PC-9 (cell line): ENCODE measurements around the gene PIK3R5. TPM values are rescaled to one million over a fixed set of nuclear protein-coding genes. Genes with fewer than 3 reads are reported as not detected.

Experiments
- BruUV-seq: library from RNA; stranded (reverse); fragments of 400-500 nt; replicated peaks from 2 replicates; lab custom pipeline; 2021; lab: Mats Ljungman, UMichigan
- CTCF ChIA-PET: fragments of 300-600 bp; sonication (Branson Sonifier 250); formaldehyde crosslinking; loops from one replicate; lab custom pipeline; 2022; ENCODE audit warnings: antibody characterized with exemption; lab: Charles Lee
- POLR2A ChIA-PET: fragments of 300-600 bp; sonication (Branson Sonifier 250); formaldehyde crosslinking; loops from one replicate; lab custom pipeline; 2022; ENCODE audit warnings: antibody characterized with exemption; ENCODE audit not compliant: unreplicated experiment; lab: Charles Lee
- DNase-seq, 2 experiments: peaks; one replicate each; pipeline versions ENCODE4 v3.0.0 to v3.0.0-alpha.2; 2015 to 2022; ENCODE audit warnings: mixed read lengths in 1 of 2
- H2AFZ ChIP-seq: fragments of 200-600 bp; sonication (generic); 2 replicates; pipeline ENCODE4 v1.8.1; 2017; ENCODE audit warnings: antibody characterized with exemption
- H3F3A ChIP-seq: fragments of 200-600 bp; sonication (generic); 2 replicates; pipeline ENCODE4 v1.8.1; 2017; ENCODE audit warnings: antibody characterized with exemption, mild to moderate bottlenecking, low read depth; ENCODE audit not compliant: insufficient read depth
- H3K27ac ChIP-seq: fragments of 200-600 bp; sonication (generic); 2 replicates; pipeline ENCODE4 v1.6.1; 2016; ENCODE audit warnings: mixed run types
- H3K27me3 ChIP-seq: fragments of 200-600 bp; sonication (generic); 2 replicates; pipeline ENCODE4 v1.6.1; 2016; ENCODE audit warnings: low read depth, mixed run types; ENCODE audit not compliant: insufficient read depth
- H3K36me3 ChIP-seq: fragments of 200-600 bp; sonication (generic); 2 replicates; pipeline ENCODE4 v1.6.1; 2016; ENCODE audit warnings: low read depth, mixed run types
- H3K4me1 ChIP-seq: fragments of 200-600 bp; sonication (generic); replicated peaks from 2 replicates; pipeline ENCODE4 v1.6.1; 2016; ENCODE audit warnings: mixed run types; ENCODE audit not compliant: insufficient read depth
- H3K4me2 ChIP-seq: fragments of 200-600 bp; sonication (generic); 2 replicates; pipeline ENCODE4 v1.6.1; 2017; ENCODE audit warnings: mixed run types
- H3K4me3 ChIP-seq: fragments of 200-600 bp; sonication (generic); 2 replicates; pipeline ENCODE4 v1.6.1; 2016; ENCODE audit warnings: mixed run types
- H3K79me2 ChIP-seq: fragments of 200-600 bp; sonication (generic); 2 replicates; pipeline ENCODE4 v1.6.1; 2017; ENCODE audit warnings: low read depth, mixed run types
- H3K9me2 ChIP-seq: fragments of 200-600 bp; sonication (generic); 2 replicates; pipeline ENCODE4 v1.8.1; 2017; ENCODE audit warnings: mild to moderate bottlenecking; ENCODE audit not compliant: insufficient read depth
- H3K9me3 ChIP-seq: fragments of 200-600 bp; sonication (generic); 2 replicates; pipeline ENCODE4 v1.8.1; 2016; ENCODE audit warnings: low read depth; ENCODE audit not compliant: insufficient read depth
- H4K20me1 ChIP-seq: fragments of 200-600 bp; sonication (generic); 2 replicates; pipeline ENCODE4 v1.8.1; 2017; ENCODE audit not compliant: insufficient read depth
- CTCF ChIP-seq: fragments of 200-600 bp; sonication (generic); conservative IDR thresholded peaks from 2 replicates; pipeline ENCODE4 v1.6.1; 2017; ENCODE audit warnings: mixed run types, antibody characterized with exemption, mild to moderate bottlenecking, moderate library complexity
- EZH2 ChIP-seq: fragments of 200-600 bp; sonication (generic); IDR thresholded peaks from 2 replicates; pipeline ENCODE4 v1.8.0; 2017; ENCODE audit warnings: antibody characterized with exemption, low read depth
- intact Hi-C: fragments of 100-400 bp; cut with micrococcal nuclease; formaldehyde crosslinking; loops from one replicate; pipeline ENCODE4 v1.10.0; 2022; ENCODE audit not compliant: unreplicated experiment
- total RNA-seq: library from RNA; stranded (reverse); gene quantifications from 2 replicates; pipeline ENCODE4 v1.2.3, GENCODE V29; 2021

Gene PIK3R5
- total RNA-seq, 1 experiment from 2014 or later, result not detected

GRCh38 chr17:8963014-8963413 lies 2.5 kb downstream of the PIK3R5 start:
- intact Hi-C loops, result no loop called here
- Histone ChIP-seq H3K4me3 (no peak overlapping the region), H3K4me1 (no peaks in the 10 kb centered on the region), H3K27ac (no peak overlapping the region), H4K20me1 (no peaks in the 10 kb centered on the region), H3K4me2 (no peak overlapping the region), H3K36me3 (no peaks in the 10 kb centered on the region), H3K27me3 (peaks cover 28% of the 10 kb centered on the region; the same call in 1 of the 2 replicates), H2AFZ (no peak overlapping the region), H3K9me3 (no peaks in the 10 kb centered on the region), H3K79me2 (no peaks in the 10 kb centered on the region), H3K9me2 (no peaks in the 10 kb centered on the region), H3F3A (no peaks in the 10 kb centered on the region)
- CTCF ChIA-PET, result no interaction called here
- TF ChIP-seq CTCF, result no peak
- TF ChIP-seq EZH2, result no peak
- BruUV-seq, result no TSS peak
- no peak for DNase-seq
- POLR2A ChIA-PET, result interaction anchor here (0.6 kb wide), 1 partner anchor 512 kb away, joined by 7 read pairs; no protein-coding TSS in a partner anchor

GRCh38 chr17:8961829-8962228 lies 3.7 kb downstream of the PIK3R5 start:
- Histone ChIP-seq H3K27ac (no peak overlapping the region), H3F3A (no peaks in the 10 kb centered on the region), H3K4me1 (no peaks in the 10 kb centered on the region), H3K9me3 (no peaks in the 10 kb centered on the region), H3K27me3 (peaks cover 32% of the 10 kb centered on the region), H3K4me3 (no peak overlapping the region), H3K4me2 (no peak overlapping the region), H2AFZ (no peak overlapping the region), H3K9me2 (no peaks in the 10 kb centered on the region), H3K36me3 (no peaks in the 10 kb centered on the region), H3K79me2 (no peaks in the 10 kb centered on the region), H4K20me1 (no peaks in the 10 kb centered on the region)
- no TSS peak for BruUV-seq
- intact Hi-C loops, result no loop called here
- DNase-seq, result no peak
- POLR2A ChIA-PET, result no interaction called here
- TF ChIP-seq EZH2 (no peak), CTCF (no peak)
- CTCF ChIA-PET, result no interaction called here

- POLR2A ChIA-PET, result no interaction called here
- Histone ChIP-seq H3K4me2 (no peak overlapping the region), H3K9me3 (no peaks in the 10 kb centered on the region), H3K36me3 (no peaks in the 10 kb centered on the region), H3K27ac (no peak overlapping the region), H2AFZ (no peak overlapping the region), H3K4me3 (no peak overlapping the region), H3K79me2 (no peaks in the 10 kb centered on the region), H4K20me1 (no peaks in the 10 kb centered on the region), H3F3A (no peaks in the 10 kb centered on the region), H3K4me1 (no peaks in the 10 kb centered on the region), H3K27me3 (peaks cover 44% of the 10 kb centered on the region), H3K9me2 (no peaks in the 10 kb centered on the region)
- no TSS peak for BruUV-seq
- CTCF ChIA-PET, result no interaction called here
- no peak for TF ChIP-seq EZH2
- no peak for TF ChIP-seq CTCF
- no peak for DNase-seq
- intact Hi-C loops, result no loop called here
These were observed 5.0 kb downstream of the PIK3R5 start for GRCh38 chr17:8960325-8961140.
